ENCODE results near the gene NEK10. TPM values are rescaled to one million over a fixed set of nuclear protein-coding genes. Genes with fewer than 3 reads are reported as not detected.

Gene NEK10
- total RNA-seq, 1 donor from 2014 or later: 0.67 TPM

DNA sequence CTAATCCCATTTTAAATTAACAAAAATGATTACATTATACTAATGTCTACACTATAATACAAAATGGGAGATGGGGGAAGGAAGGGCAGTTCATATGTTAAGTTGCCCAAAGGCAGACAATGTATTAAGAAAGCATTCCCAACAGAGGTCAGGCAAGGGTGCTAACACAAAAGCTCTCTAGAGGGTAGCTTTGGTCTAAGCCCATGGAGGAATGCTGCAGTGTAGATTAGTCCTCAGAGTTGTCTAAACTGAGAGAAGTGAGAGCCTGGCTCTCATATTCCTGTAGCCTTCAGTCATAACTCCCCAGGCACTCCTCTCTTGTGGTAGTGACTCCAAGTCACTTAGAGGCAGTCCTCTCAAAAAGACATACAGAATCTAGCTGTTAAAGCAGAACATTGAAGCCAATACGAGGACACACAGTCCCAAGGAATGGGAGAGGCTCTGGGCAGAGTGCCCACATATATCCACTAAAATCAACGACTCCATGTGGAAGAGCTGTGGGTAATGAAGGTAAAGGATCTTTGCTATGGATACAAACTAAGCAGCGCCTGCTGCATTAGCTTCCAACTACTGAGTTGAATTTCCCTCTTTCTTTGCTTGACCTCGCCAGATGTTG, 14.5 kb downstream of the NEK10 start:
- Histone ChIP-seq H3K4me3 (ENCODE audit: low read depth, low read length) (no peak overlapping the region), H3K27me3 (ENCODE audit: control insufficient read depth, insufficient read depth, low read length) (no peaks in the 10 kb centered on the region), H3K36me3 (ENCODE audit: control insufficient read depth, insufficient read depth, low read length) (no peaks in the 10 kb centered on the region)
- no peak for DNase-seq (ENCODE audit: low read depth)
- TF ChIP-seq CTCF (IDR thresholded peaks at IDR 0.05; ENCODE audit: insufficient read depth, low read length, poor library complexity, severe bottlenecking): no peak

DNA sequence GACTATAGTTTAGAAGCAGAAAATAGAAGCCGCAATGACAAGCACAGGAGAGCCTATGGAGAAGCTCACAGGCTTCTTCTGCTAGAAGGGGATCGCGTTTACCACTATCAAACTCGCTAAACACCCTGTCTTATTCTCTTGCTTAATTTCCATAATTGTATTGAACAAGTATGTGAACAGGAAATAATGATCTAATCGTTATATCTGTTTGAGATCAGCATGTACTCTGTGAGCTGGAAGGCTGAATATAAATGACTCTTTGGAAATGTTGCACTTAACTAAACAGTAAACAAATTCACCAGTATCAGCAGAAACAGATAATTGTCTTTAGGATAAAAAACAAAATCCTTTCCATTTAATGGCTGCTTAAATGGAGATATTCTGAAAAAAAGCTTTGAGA, 15.0 kb downstream of the NEK10 start:
- no peak for DNase-seq (ENCODE audit: low read depth)
- TF ChIP-seq CTCF (IDR thresholded peaks at IDR 0.05; ENCODE audit: insufficient read depth, low read length, poor library complexity, severe bottlenecking): no peak
- Histone ChIP-seq H3K27me3 (ENCODE audit: control insufficient read depth, insufficient read depth, low read length) (no peaks in the 10 kb centered on the region), H3K4me3 (ENCODE audit: low read depth, low read length) (no peak overlapping the region), H3K36me3 (ENCODE audit: control insufficient read depth, insufficient read depth, low read length) (no peaks in the 10 kb centered on the region)

DNA sequence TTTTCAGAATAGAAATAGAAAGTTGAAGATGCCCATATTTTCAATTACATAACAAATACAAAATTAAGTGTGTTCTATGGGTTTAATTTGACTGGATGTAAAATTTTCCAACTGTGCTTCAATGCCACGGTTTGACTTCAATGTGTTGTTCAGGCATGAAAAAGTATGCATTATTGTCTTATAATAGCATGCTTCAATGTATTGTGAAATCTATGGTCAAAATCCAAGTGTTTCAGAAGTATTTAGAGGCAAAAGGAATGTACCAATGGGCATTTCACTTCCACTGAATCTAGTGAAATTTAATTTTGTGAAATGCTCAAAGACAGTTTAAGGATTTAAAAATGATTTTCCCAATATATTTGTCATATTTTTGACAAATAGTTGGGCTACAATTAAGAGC, 16.0 kb downstream of the NEK10 start:
- Histone ChIP-seq H3K4me3 (ENCODE audit: low read depth, low read length) (no peak overlapping the region), H3K36me3 (ENCODE audit: control insufficient read depth, insufficient read depth, low read length) (no peaks in the 10 kb centered on the region), H3K27me3 (ENCODE audit: control insufficient read depth, insufficient read depth, low read length) (no peaks in the 10 kb centered on the region)
- no peak for DNase-seq (ENCODE audit: low read depth)
- TF ChIP-seq CTCF (IDR thresholded peaks at IDR 0.05; ENCODE audit: insufficient read depth, low read length, poor library complexity, severe bottlenecking): no peak

- no peak for DNase-seq (ENCODE audit: low read depth)
- H3K27me3 ChIP-seq (ENCODE audit: control insufficient read depth, insufficient read depth, low read length): no peaks in the 10 kb centered on the region
- H3K36me3 ChIP-seq (ENCODE audit: control insufficient read depth, insufficient read depth, low read length): no peaks in the 10 kb centered on the region
- no peak for TF ChIP-seq CTCF (IDR thresholded peaks at IDR 0.05; ENCODE audit: insufficient read depth, low read length, poor library complexity, severe bottlenecking)
- H3K4me3 ChIP-seq (ENCODE audit: low read depth, low read length): no peak overlapping the region
Observed at GRCh38 chr3:27352047-27352446, 17.1 kb downstream of the NEK10 start.

GRCh38 chr3:27349832-27350231, 19.4 kb downstream of the NEK10 start:
- Histone ChIP-seq H3K4me3 (ENCODE audit: low read depth, low read length) (no peak overlapping the region), H3K27me3 (ENCODE audit: control insufficient read depth, insufficient read depth, low read length) (no peaks in the 10 kb centered on the region), H3K36me3 (ENCODE audit: control insufficient read depth, insufficient read depth, low read length) (no peaks in the 10 kb centered on the region)
- TF ChIP-seq CTCF (IDR thresholded peaks at IDR 0.05; ENCODE audit: insufficient read depth, low read length, poor library complexity, severe bottlenecking): no peak
- DNase-seq (ENCODE audit: low read depth): no peak
